ENCODE data around the gene GADD45A. TPM values are rescaled to one million over a fixed set of nuclear protein-coding genes. Genes with fewer than 3 reads are reported as not detected.
"Not testable (repeated sequence)": the region's sequence is repeated elsewhere in the genome, so short reads cannot be mapped to it uniquely, and the experiment has no call there.

The GADD45A gene
- total RNA-seq, 1 donor from 2014 or later, result 107 TPM

- DNase-seq (ENCODE audit: low read depth), result no peak
- FAIRE-seq, result no peak
- no peak overlapping the region for H3K4me3 ChIP-seq (ENCODE audit: low read depth, low read length)
- no peaks in the 10 kb centered on the region for H3K36me3 ChIP-seq (ENCODE audit: control insufficient read depth, insufficient read depth, low read length)
- TF ChIP-seq, protein P1, sequence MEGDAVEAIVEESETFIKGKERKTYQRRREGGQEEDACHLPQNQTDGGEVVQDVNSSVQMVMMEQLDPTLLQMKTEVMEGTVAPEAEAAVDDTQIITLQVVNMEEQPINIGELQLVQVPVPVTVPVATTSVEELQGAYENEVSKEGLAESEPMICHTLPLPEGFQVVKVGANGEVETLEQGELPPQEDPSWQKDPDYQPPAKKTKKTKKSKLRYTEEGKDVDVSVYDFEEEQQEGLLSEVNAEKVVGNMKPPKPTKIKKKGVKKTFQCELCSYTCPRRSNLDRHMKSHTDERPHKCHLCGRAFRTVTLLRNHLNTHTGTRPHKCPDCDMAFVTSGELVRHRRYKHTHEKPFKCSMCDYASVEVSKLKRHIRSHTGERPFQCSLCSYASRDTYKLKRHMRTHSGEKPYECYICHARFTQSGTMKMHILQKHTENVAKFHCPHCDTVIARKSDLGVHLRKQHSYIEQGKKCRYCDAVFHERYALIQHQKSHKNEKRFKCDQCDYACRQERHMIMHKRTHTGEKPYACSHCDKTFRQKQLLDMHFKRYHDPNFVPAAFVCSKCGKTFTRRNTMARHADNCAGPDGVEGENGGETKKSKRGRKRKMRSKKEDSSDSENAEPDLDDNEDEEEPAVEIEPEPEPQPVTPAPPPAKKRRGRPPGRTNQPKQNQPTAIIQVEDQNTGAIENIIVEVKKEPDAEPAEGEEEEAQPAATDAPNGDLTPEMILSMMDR (IDR thresholded peaks at IDR 0.05; ENCODE audit: insufficient read depth, low read length, severe bottlenecking), result no peak
- H3K27me3 ChIP-seq (ENCODE audit: control insufficient read depth, insufficient read depth, low read length), result no peaks in the 10 kb centered on the region
Measured at GRCh38 chr1:67651031-67651430, 34.0 kb upstream of the GADD45A start.

DNA sequence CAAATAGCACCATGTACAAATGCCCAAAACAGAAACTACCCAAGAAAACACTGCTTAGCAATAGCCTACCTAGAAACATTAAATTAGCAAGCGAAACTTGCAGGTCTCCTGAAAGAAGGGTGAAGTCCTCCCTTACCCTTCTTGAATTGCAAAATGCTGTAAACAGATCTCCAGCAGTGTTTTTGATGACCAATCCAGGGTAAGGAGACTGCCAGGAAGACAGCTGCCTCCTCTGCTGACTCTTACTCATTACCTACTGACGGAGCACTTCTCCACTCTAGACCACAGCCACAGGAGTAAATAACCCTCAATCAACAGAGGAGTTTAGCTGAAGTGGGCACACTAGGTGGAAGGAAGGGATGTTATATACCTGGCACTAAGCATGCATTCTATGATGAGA is 32.2 kb upstream of the GADD45A start:
- peak; percentile 18 for FAIRE-seq
- no peaks in the 10 kb centered on the region for H3K36me3 ChIP-seq (ENCODE audit: control insufficient read depth, insufficient read depth, low read length)
- no peak overlapping the region for H3K4me3 ChIP-seq (ENCODE audit: low read depth, low read length)
- DNase-seq (ENCODE audit: low read depth), result peak; percentile 94
- TF ChIP-seq, protein P1 (IDR thresholded peaks at IDR 0.05; ENCODE audit: insufficient read depth, low read length, severe bottlenecking), result no peak
- H3K27me3 ChIP-seq (ENCODE audit: control insufficient read depth, insufficient read depth, low read length), result no peaks in the 10 kb centered on the region

DNA sequence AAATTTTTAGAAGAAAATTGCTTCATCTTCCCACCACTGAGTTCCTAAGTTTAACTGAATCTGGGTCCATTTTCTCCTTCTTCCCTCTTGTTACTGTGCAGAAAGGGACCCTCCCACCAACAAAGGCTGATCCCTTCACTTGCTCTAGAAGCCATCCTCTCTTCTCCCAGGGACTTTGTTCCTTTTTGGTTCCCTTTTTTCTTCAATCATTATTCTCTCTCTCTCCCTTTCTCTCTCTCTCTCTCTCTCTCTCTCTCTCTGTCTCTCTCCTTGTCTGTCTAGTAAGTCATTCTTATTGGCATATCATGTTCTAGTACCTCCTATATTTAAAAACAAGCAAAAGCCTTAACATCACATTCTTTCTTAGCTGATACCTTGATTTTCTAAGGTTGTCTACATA is 31.7 kb upstream of the GADD45A start:
- H3K4me3 ChIP-seq (ENCODE audit: low read depth, low read length), result no peak overlapping the region
- no peak for FAIRE-seq
- TF ChIP-seq, protein P1 (IDR thresholded peaks at IDR 0.05; ENCODE audit: insufficient read depth, low read length, severe bottlenecking), result no peak
- no peaks in the 10 kb centered on the region for H3K36me3 ChIP-seq (ENCODE audit: control insufficient read depth, insufficient read depth, low read length)
- DNase-seq (ENCODE audit: low read depth), result no peak
- H3K27me3 ChIP-seq (ENCODE audit: control insufficient read depth, insufficient read depth, low read length), result no peaks in the 10 kb centered on the region

- TF ChIP-seq, protein P1 (IDR thresholded peaks at IDR 0.05; ENCODE audit: insufficient read depth, low read length, severe bottlenecking), result no peak
- DNase-seq (ENCODE audit: low read depth) (no peak), FAIRE-seq (no peak)
- Histone ChIP-seq H3K27me3 (ENCODE audit: control insufficient read depth, insufficient read depth, low read length) (no peaks in the 10 kb centered on the region), H3K4me3 (ENCODE audit: low read depth, low read length) (no peak overlapping the region), H3K36me3 (ENCODE audit: control insufficient read depth, insufficient read depth, low read length) (no peaks in the 10 kb centered on the region)
Measured at GRCh38 chr1:67655581-67655980, 29.4 kb upstream of the GADD45A start.

DNA sequence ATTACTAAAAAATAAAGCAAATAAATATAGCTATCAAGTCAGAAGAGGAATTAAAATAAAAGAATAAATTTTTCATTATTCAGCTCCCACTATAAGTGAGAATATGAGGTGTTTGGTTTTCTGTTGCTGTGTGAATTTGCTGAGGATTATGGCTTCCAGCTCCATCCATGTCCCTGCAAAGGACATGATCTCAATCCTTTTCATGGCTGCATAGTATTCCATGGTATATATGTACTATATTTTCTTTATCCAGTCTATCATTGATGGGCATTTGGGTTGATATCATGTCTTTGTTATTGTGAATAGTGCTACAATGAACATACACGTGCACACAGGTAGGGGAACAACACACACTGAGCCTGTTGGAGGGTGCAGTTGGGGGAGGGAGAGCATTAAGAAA is 27.8 kb upstream of the GADD45A start:
- H3K4me3 ChIP-seq (ENCODE audit: low read depth, low read length); H3K36me3 ChIP-seq (ENCODE audit: control insufficient read depth, insufficient read depth, low read length); H3K27me3 ChIP-seq (ENCODE audit: control insufficient read depth, insufficient read depth, low read length); DNase-seq (ENCODE audit: low read depth); FAIRE-seq: not testable (repeated sequence)

DNA sequence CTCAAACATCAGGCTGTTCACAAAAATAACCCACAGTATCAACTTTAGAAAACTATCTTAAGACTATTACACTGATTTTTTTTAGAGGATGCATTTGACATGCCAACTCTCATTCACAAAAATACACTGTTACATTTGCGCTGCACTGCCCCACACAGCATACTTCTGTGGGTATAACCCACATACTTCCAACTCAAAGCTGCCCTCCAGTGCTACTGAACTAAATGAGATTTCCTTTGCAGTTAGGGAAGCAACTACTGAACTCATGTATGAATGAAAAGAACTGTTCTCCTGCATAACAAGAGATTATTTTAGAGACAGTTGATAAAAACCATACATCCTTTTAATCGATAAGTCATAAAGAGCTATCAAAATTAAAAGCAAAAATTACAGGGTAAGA is 25.8 kb upstream of the GADD45A start:
- H3K4me3 ChIP-seq (ENCODE audit: low read depth, low read length), result no peak overlapping the region
- DNase-seq (ENCODE audit: low read depth), result no peak
- no peak for FAIRE-seq
- no peaks in the 10 kb centered on the region for H3K36me3 ChIP-seq (ENCODE audit: control insufficient read depth, insufficient read depth, low read length)
- H3K27me3 ChIP-seq (ENCODE audit: control insufficient read depth, insufficient read depth, low read length), result no peaks in the 10 kb centered on the region
- TF ChIP-seq, protein P1 (IDR thresholded peaks at IDR 0.05; ENCODE audit: insufficient read depth, low read length, severe bottlenecking), result no peak
